KOPT-K1 (cell line): ENCODE data around the gene SYNRG.

Source experiments
- H3K27ac ChIP-seq: fragments of 200-600 bp; sonication (generic); 2 replicates; pipeline ENCODE4 v1.5.1; 2016; ENCODE audit warnings: antibody characterized with exemption, mild to moderate bottlenecking, low read depth, low read length; ENCODE audit not compliant: poor library complexity, severe bottlenecking
- H3K36me3 ChIP-seq: fragments of 200-600 bp; sonication (generic); 2 replicates; pipeline ENCODE4 v1.5.1; 2017; ENCODE audit warnings: antibody characterized with exemption, mild to moderate bottlenecking, low read length, moderate library complexity; ENCODE audit not compliant: insufficient read depth
- H3K9me3 ChIP-seq: fragments of 200-600 bp; sonication (generic); 2 replicates; pipeline ENCODE4 v1.5.1; 2017; ENCODE audit warnings: antibody characterized with exemption, low read length, mild to moderate bottlenecking; ENCODE audit not compliant: insufficient read depth, poor library complexity, severe bottlenecking

SYNRG gene

GRCh38 chr17:37488607-37489196 lies 120.5 kb downstream of the SYNRG start:
- no peaks in the 10 kb centered on the region for H3K9me3 ChIP-seq
- no peaks in the 10 kb centered on the region for H3K36me3 ChIP-seq
- H3K27ac ChIP-seq, result no peak overlapping the region

GRCh38 chr17:37488009-37488604 lies 121.1 kb downstream of the SYNRG start:
- no peaks in the 10 kb centered on the region for H3K36me3 ChIP-seq
- H3K27ac ChIP-seq, result no peak overlapping the region
- H3K9me3 ChIP-seq, result no peaks in the 10 kb centered on the region

- H3K9me3 ChIP-seq, result no peaks in the 10 kb centered on the region
- H3K27ac ChIP-seq, result no peak overlapping the region
- H3K36me3 ChIP-seq, result no peaks in the 10 kb centered on the region
Observed at GRCh38 chr17:37485938-37486570, 123.2 kb downstream of the SYNRG start.

- H3K9me3 ChIP-seq, result no peaks in the 10 kb centered on the region
- no peak overlapping the region for H3K27ac ChIP-seq
- H3K36me3 ChIP-seq, result peaks cover 23% of the 10 kb centered on the region
Observed at GRCh38 chr17:37483311-37484039, 125.7 kb downstream of the SYNRG start.

- H3K27ac ChIP-seq, result no peak overlapping the region
- peaks cover 46% of the 10 kb centered on the region for H3K36me3 ChIP-seq
- H3K9me3 ChIP-seq, result no peaks in the 10 kb centered on the region
Observed at GRCh38 chr17:37481001-37481665, 128.1 kb downstream of the SYNRG start.

GRCh38 chr17:37480427-37480826 lies 128.8 kb downstream of the SYNRG start:
- H3K9me3 ChIP-seq, result no peaks in the 10 kb centered on the region
- H3K27ac ChIP-seq, result no peak overlapping the region
- H3K36me3 ChIP-seq, result peaks cover 54% of the 10 kb centered on the region

- no peaks in the 10 kb centered on the region for H3K9me3 ChIP-seq
- peaks cover 68% of the 10 kb centered on the region for H3K36me3 ChIP-seq
- no peak overlapping the region for H3K27ac ChIP-seq
Observed at GRCh38 chr17:37479025-37479424, 130.2 kb downstream of the SYNRG start.

GRCh38 chr17:37478187-37478586 lies 131.0 kb downstream of the SYNRG start:
- peaks cover 76% of the 10 kb centered on the region for H3K36me3 ChIP-seq
- no peak overlapping the region for H3K27ac ChIP-seq
- no peaks in the 10 kb centered on the region for H3K9me3 ChIP-seq

GRCh38 chr17:37476431-37477120 lies 132.6 kb downstream of the SYNRG start:
- H3K36me3 ChIP-seq, result peaks cover 92% of the 10 kb centered on the region
- H3K9me3 ChIP-seq, result no peaks in the 10 kb centered on the region
- no peak overlapping the region for H3K27ac ChIP-seq

GRCh38 chr17:37475731-37476420 lies 133.3 kb downstream of the SYNRG start:
- H3K27ac ChIP-seq, result no peak overlapping the region
- no peaks in the 10 kb centered on the region for H3K9me3 ChIP-seq
- peaks cover 98% of the 10 kb centered on the region for H3K36me3 ChIP-seq

GRCh38 chr17:37470181-37470580 lies 139.0 kb downstream of the SYNRG start:
- no peak overlapping the region for H3K27ac ChIP-seq
- H3K9me3 ChIP-seq, result no peaks in the 10 kb centered on the region
- H3K36me3 ChIP-seq, result peaks cover 98% of the 10 kb centered on the region

- H3K9me3 ChIP-seq, result no peaks in the 10 kb centered on the region
- H3K27ac ChIP-seq, result no peak overlapping the region
- H3K36me3 ChIP-seq, result peaks cover 90% of the 10 kb centered on the region
Observed at GRCh38 chr17:37466471-37466870, 142.7 kb downstream of the SYNRG start.

- H3K36me3 ChIP-seq, result peaks cover 90% of the 10 kb centered on the region
Observed at GRCh38 chr17:37465069-37465616, 144.1 kb downstream of the SYNRG start.

More at GRCh38 chr17:37465069-37465616, 144.1 kb downstream of the SYNRG start:
- Histone ChIP-seq H3K9me3 (no peaks in the 10 kb centered on the region), H3K27ac (no peak overlapping the region)
